ENCODE results near the gene CEP70.
"Not testable (repeated sequence)": the region's sequence is repeated elsewhere in the genome, so short reads cannot be mapped to it uniquely, and the experiment has no call there.

GRCh38 chr3:138601661-138602060 lies 7.6 kb upstream of the CEP70 start:
- TF ChIP-seq CTCF, POLR2A (IDR thresholded peaks at IDR 0.05): not testable (repeated sequence)

Measured in thyroid gland (tissue), 4 donors.